Measurements from ENCODE around the gene TMED8.

Gene TMED8

DNA sequence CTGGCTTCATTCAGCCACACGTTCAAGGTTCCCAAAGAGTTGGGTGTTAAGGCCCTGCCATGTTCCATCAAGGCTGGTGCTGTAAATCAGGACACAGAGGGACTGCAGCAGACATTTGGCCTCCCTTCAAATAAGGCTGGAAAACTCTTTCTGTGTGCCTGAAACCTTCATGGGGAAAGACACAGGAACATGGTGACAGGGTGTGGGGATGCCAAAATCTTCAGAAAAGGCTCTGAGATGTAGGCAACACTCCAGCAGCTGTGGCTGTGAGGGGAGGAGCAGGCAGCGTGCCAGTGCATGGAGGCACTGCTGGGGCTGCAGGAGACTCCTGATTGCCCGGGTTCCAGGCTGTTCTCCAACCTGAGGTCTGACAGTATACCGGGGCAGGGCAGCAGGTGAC lies 71.2 kb downstream of the TMED8 start:
- peak overlapping the region in 1 of 3 experiments; percentile 23 for H3K4me3 Mint-ChIP-seq
- TF ChIP-seq, protein P1, sequence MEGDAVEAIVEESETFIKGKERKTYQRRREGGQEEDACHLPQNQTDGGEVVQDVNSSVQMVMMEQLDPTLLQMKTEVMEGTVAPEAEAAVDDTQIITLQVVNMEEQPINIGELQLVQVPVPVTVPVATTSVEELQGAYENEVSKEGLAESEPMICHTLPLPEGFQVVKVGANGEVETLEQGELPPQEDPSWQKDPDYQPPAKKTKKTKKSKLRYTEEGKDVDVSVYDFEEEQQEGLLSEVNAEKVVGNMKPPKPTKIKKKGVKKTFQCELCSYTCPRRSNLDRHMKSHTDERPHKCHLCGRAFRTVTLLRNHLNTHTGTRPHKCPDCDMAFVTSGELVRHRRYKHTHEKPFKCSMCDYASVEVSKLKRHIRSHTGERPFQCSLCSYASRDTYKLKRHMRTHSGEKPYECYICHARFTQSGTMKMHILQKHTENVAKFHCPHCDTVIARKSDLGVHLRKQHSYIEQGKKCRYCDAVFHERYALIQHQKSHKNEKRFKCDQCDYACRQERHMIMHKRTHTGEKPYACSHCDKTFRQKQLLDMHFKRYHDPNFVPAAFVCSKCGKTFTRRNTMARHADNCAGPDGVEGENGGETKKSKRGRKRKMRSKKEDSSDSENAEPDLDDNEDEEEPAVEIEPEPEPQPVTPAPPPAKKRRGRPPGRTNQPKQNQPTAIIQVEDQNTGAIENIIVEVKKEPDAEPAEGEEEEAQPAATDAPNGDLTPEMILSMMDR (IDR thresholded peaks at IDR 0.05; ENCODE audit: unreplicated experiment in 3 of 3), result no peak
- peak overlapping the region in 1 of 3 experiments; percentile 94 for H3K27ac Mint-ChIP-seq
- no peaks in the 10 kb centered on the region for H3K9me3 Mint-ChIP-seq
- H3K36me3 Mint-ChIP-seq (ENCODE audit: low read depth), result peaks cover 19% of the 10 kb centered on the region
- H3K4me1 Mint-ChIP-seq, result peaks cover 54% of the 10 kb centered on the region
- H3K27me3 Mint-ChIP-seq (ENCODE audit: low read depth), result no peaks in the 10 kb centered on the region

DNA sequence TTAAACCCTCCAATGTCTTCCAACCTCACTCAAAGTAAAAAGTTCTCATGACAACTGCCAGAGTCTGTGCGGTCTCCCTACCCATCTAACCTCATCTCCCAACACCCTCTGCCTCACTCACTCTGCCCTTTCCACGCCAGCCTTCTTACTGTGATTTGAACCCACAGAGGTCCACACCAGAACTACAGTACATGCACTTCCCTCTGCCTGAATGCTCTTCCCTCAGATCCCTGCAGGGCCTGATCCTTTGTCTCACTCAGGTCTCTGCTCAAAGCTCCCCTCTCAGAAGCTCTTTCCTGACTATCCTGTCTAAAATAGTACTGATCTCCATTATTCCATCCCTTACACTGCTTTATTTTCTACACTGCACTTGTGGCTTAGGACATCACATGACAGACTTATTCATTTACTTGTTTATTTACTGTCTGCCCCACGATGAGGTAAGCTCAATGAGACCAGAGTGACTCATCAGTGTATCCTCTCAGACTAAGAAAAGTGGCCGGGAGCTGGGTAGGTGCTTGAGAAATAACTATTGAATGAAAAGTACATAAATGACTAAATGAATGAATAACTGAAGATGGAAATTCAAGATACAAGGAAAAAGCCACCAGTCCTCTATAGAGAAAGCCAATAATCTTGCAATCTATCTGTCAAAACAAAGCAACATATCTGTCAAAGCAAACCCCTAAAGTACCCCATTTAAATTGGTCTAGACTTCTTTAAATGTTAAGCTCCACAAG lies 73.3 kb downstream of the TMED8 start:
- Mint-ChIP-seq H3K27me3 (ENCODE audit: low read depth) (no peaks in the 10 kb centered on the region), H3K9me3 (no peaks in the 10 kb centered on the region), H3K27ac (peak overlapping the region in 2 of 3 experiments; percentile 7 to 19), H3K4me1 (peaks cover 46% of the 10 kb centered on the region), H3K36me3 (ENCODE audit: low read depth) (peaks cover 22% of the 10 kb centered on the region), H3K4me3 (no peak overlapping the region)
- TF ChIP-seq, protein P1 (IDR thresholded peaks at IDR 0.05; ENCODE audit: unreplicated experiment in 3 of 3), result no peak

DNA sequence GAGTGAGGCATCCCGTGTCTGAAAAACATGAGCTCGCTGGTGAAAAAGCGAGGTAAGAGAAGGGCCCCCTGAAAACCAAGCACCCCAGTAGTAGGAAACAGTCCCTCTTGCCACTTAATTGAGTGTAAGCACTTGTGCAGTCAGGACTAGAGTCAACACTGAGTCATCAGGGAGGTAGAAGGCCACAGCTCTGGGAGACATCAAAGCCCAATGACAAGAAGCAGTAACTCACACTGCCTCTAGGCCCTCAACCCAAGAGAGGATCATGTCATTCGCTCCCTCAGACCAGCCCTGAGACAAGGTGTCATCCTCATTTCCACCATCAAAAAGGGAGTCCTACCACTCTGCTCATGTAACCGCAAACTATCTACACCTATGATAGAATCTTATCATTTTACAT lies 74.0 kb downstream of the TMED8 start:
- no peaks in the 10 kb centered on the region for H3K9me3 Mint-ChIP-seq
- H3K27me3 Mint-ChIP-seq (ENCODE audit: low read depth), result no peaks in the 10 kb centered on the region
- no peak overlapping the region for H3K27ac Mint-ChIP-seq
- no peak overlapping the region for H3K4me3 Mint-ChIP-seq
- TF ChIP-seq, protein P1 (IDR thresholded peaks at IDR 0.05; ENCODE audit: unreplicated experiment in 3 of 3), result no peak
- H3K4me1 Mint-ChIP-seq, result peaks cover 47% of the 10 kb centered on the region
- peaks cover 28% of the 10 kb centered on the region for H3K36me3 Mint-ChIP-seq (ENCODE audit: low read depth)

DNA sequence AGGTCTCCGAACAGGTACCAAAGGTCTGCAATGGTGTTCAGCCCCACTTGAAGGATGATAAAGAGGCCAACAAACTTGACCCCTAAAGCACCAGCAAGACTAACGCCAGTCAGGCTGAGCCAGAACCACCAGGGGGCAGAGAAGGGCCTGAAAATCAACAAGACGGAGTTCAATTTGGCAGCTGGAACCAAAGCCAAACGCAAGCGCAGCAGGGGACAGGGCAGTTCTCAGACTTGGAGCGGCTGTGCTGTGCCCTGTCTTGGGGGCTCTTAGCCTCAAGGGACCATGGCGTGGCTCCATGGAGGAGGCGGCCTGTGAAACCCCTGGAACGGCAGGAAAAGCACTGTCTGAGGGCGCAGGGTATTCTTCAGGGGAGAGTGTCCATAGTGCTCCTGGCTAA lies 75.8 kb downstream of the TMED8 start:
- Mint-ChIP-seq H3K36me3 (ENCODE audit: low read depth) (peaks cover 43% of the 10 kb centered on the region), H3K4me1 (peaks cover 50% of the 10 kb centered on the region), H3K27me3 (ENCODE audit: low read depth) (no peaks in the 10 kb centered on the region), H3K27ac (no peak overlapping the region), H3K4me3 (no peak overlapping the region), H3K9me3 (no peaks in the 10 kb centered on the region)
- TF ChIP-seq, protein P1 (IDR thresholded peaks at IDR 0.05; ENCODE audit: unreplicated experiment in 3 of 3), result peak; percentile 62 to 76 (median 70)

DNA sequence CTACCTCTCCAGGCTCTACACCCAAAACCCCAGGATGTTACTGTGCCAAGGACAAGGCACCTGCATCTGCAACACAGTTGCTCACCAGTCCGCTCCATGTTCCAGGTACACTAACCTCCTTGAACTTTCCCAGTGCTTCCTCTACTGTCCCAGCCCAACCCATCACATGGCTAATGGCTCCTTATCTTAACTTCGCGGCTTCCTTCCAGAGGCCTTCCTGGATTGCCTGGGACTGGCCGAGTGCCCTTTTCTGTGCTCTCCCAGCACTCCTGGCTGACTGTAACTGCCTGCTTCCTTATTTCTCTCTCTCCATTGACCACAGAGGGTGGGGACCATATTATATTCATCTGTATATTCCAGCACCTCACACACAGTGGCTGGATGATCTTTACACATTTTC lies 77.1 kb downstream of the TMED8 start:
- Mint-ChIP-seq H3K9me3 (no peaks in the 10 kb centered on the region), H3K4me3 (no peak overlapping the region), H3K36me3 (ENCODE audit: low read depth) (peaks cover 51% of the 10 kb centered on the region), H3K4me1 (peaks cover 44% of the 10 kb centered on the region), H3K27me3 (ENCODE audit: low read depth) (no peaks in the 10 kb centered on the region), H3K27ac (no peak overlapping the region)
- TF ChIP-seq, protein P1 (IDR thresholded peaks at IDR 0.05; ENCODE audit: unreplicated experiment in 3 of 3), result no peak

DNA sequence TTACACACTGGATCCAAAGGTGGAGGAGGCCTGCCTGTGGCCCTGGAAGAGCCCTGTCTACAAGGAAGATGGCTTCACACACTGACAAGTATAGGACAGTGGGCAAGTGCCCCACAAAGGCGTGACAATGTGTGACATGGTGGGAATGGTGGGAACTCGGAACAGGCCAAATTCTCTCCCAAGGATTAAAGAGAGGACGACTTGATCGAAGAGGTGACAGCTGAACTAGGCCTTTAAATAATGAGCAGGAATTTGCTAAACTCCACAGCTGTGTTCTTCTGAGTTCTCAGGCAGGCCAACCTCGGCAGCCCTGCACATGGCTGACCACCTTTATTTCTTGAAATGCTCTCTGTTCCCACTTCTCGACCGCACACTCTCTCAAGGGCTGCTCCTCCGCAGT lies 80.0 kb downstream of the TMED8 start:
- TF ChIP-seq, protein P1 (IDR thresholded peaks at IDR 0.05; ENCODE audit: unreplicated experiment in 3 of 3), result no peak
- H3K27ac Mint-ChIP-seq, result peak overlapping the region in 1 of 3 experiments; percentile 16
- H3K9me3 Mint-ChIP-seq, result no peaks in the 10 kb centered on the region
- peaks cover 50% of the 10 kb centered on the region for H3K36me3 Mint-ChIP-seq (ENCODE audit: low read depth)
- no peaks in the 10 kb centered on the region for H3K27me3 Mint-ChIP-seq (ENCODE audit: low read depth)
- peaks cover 33% of the 10 kb centered on the region for H3K4me1 Mint-ChIP-seq
- no peak overlapping the region for H3K4me3 Mint-ChIP-seq

Measured in nephron (organoid).